Peyer's patch (tissue), 4 donors: ENCODE measurements around the gene NEURL1B.

Source experiments
- POLR2A ChIP-seq, 2 donors: fragments of 450-650 bp; IDR thresholded peaks; one replicate each; pipeline ENCODE4 v1.5.1; 2017; ENCODE audit warnings: antibody characterized with exemption in 2 of 2, mild to moderate bottlenecking in 2 of 2, moderate library complexity in 2 of 2
- TF ChIP-seq, protein P1 (sequence below), 6 experiments: fragments of 450-650 bp in 4 of 6; fragments of 200-600 bp in 2 of 6; sonication (generic) in 1 of 6; IDR thresholded peaks; one replicate each; pipeline ENCODE4 v1.5.1; 2017 to 2019; ENCODE audit warnings: antibody characterized with exemption in 6 of 6, mild to moderate bottlenecking in 3 of 6, moderate library complexity in 1 of 6

DNA sequence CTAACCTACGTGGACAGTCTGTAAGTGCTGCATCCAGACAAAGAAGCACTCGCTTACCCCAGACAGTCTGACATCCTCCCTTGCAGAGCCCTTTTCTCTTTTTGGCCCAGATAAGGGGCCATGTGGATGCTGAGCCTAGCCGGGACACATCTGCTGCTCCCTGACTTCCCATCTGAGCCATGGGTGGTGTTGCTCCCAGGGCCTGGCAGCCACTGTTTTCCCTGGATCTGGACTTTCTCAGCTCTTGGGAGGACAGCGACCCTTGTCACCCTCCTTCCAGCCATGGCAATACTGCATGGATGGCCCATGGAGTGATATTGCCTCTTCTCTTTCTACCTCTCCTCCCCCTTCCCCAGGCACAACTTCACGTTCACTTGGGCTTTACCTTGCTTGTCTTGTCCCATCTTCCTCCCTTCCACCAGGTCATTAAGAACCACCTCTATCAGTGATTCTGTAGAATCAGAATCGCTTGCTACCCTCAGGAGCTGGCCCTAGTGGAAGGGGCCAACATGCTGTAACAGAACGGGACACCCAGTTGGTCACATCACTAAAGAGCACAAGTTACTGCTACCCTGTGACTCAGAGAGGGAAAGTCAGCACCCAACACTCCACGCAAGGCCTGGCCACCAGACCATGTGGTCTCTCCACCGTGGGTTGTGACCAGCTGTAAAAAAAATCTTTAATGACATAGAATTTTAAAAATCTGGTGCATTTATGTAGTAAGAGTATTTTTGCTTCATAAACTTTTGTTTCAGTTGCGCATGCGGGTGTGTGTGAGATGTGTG lies 4.4 kb downstream of the NEURL1B start:
- TF ChIP-seq, protein P1, sequence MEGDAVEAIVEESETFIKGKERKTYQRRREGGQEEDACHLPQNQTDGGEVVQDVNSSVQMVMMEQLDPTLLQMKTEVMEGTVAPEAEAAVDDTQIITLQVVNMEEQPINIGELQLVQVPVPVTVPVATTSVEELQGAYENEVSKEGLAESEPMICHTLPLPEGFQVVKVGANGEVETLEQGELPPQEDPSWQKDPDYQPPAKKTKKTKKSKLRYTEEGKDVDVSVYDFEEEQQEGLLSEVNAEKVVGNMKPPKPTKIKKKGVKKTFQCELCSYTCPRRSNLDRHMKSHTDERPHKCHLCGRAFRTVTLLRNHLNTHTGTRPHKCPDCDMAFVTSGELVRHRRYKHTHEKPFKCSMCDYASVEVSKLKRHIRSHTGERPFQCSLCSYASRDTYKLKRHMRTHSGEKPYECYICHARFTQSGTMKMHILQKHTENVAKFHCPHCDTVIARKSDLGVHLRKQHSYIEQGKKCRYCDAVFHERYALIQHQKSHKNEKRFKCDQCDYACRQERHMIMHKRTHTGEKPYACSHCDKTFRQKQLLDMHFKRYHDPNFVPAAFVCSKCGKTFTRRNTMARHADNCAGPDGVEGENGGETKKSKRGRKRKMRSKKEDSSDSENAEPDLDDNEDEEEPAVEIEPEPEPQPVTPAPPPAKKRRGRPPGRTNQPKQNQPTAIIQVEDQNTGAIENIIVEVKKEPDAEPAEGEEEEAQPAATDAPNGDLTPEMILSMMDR (IDR thresholded peaks at IDR 0.05): no peak
- TF ChIP-seq POLR2A (IDR thresholded peaks at IDR 0.05): no peak
